ENCODE measurements around the gene SH2D7.
A peak's percentile ranks its signal among the peaks of the same experiment; 100 is the strongest.

Gene SH2D7

DNA sequence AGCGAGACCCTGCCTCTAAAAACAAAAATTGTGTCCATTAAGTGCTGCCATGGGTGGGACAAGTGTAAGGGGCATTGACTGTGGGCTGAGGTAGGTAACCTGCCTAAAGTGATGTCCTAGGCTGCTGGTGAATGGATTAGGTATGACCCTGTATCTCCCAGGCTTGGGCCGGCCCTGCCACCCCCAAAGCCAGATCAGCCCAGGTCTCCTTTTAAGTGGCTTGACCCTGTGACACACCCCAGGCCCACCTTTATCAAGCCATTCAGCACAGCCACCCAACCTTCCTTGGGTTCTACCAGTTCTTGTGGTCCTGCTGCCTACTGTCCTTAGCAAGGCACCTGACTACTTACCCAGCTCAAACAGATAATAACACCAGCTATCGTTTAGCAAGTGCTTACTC is 20.2 kb downstream of the SH2D7 start:
- Histone ChIP-seq H3K9ac (ENCODE audit: insufficient read length, low read depth) (no peak overlapping the region), H3K36me3 (ENCODE audit: insufficient read depth, insufficient read length, low read length) (no peaks in the 10 kb centered on the region), H3K4me3 (ENCODE audit: insufficient read length, low read depth) (no peak overlapping the region), H3K4me1 (ENCODE audit: insufficient read depth, insufficient read length) (peaks cover 3% of the 10 kb centered on the region), H3K9me3 (ENCODE audit: insufficient read depth, low read length) (no peaks in the 10 kb centered on the region), H3K27me3 (ENCODE audit: insufficient read depth, insufficient read length) (no peaks in the 10 kb centered on the region)
- TF ChIP-seq YY1 (IDR thresholded peaks at IDR 0.05; ENCODE audit: insufficient read depth, insufficient read length) (no peak), SUZ12 (IDR thresholded peaks at IDR 0.05; ENCODE audit: extremely low read depth, insufficient read depth, insufficient read length) (no peak), ZNF274 (IDR thresholded peaks at IDR 0.05; ENCODE audit: low read depth, low read length) (no peak)
- DNase-seq (ENCODE audit: low read depth, low spot score) = no peak

DNA sequence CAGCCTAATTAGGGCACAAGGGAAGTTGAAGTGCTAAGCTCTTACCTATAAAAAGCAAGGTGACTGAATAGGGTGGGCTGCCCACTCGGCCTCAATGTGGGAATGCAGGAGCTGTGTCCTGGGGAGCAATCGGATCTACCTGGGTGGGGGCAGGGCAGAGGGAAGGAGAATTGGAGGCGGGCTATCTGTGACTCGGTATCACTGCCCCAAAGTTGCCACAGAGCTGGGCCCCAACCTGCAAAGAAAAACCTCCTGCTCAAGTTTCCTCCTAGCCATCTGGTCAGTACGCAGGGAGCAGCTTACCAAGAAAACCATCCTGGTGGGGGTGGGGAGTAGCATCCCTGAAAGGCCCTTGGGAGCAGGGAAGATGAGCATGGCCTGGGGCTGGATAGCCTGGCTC is 28.2 kb downstream of the SH2D7 start:
- Histone ChIP-seq H3K9ac (ENCODE audit: insufficient read length, low read depth) (no peak overlapping the region), H3K27me3 (ENCODE audit: insufficient read depth, insufficient read length) (no peaks in the 10 kb centered on the region), H3K9me3 (ENCODE audit: insufficient read depth, low read length) (no peaks in the 10 kb centered on the region), H3K4me3 (ENCODE audit: insufficient read length, low read depth) (no peak overlapping the region), H3K36me3 (ENCODE audit: insufficient read depth, insufficient read length, low read length) (peaks cover 8% of the 10 kb centered on the region), H3K4me1 (ENCODE audit: insufficient read depth, insufficient read length) (peaks cover 7% of the 10 kb centered on the region)
- DNase-seq (ENCODE audit: low read depth, low spot score) = no peak
- TF ChIP-seq ZNF274 (IDR thresholded peaks at IDR 0.05; ENCODE audit: low read depth, low read length) (no peak), YY1 (IDR thresholded peaks at IDR 0.05; ENCODE audit: insufficient read depth, insufficient read length) (no peak), SUZ12 (IDR thresholded peaks at IDR 0.05; ENCODE audit: extremely low read depth, insufficient read depth, insufficient read length) (no peak)

DNA sequence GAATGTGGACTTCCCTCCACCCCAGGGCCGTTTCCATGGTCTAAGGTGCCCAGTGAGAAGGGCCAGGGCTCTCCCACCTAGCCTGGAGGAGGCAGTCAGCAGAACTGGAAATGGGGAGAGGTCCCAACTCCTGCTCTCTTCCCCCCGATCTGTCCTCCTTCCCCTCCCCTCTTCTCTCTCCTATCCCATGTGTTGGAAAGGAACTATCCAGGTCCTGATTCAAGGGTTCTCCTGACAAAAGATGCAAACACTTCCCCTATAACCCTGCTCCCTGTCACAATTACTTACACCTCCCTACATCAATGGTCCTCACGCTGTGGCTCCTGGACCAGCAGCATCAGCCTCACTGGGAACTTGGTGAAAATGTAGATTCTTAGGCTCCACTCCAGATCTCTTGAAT is 32.9 kb downstream of the SH2D7 start:
- Histone ChIP-seq H3K9me3 (ENCODE audit: insufficient read depth, low read length) (no peaks in the 10 kb centered on the region), H3K36me3 (ENCODE audit: insufficient read depth, insufficient read length, low read length) (peaks cover 8% of the 10 kb centered on the region), H3K4me1 (ENCODE audit: insufficient read depth, insufficient read length) (peaks cover 23% of the 10 kb centered on the region), H3K4me3 (ENCODE audit: insufficient read length, low read depth) (no peak overlapping the region), H3K9ac (ENCODE audit: insufficient read length, low read depth) (no peak overlapping the region), H3K27me3 (ENCODE audit: insufficient read depth, insufficient read length) (no peaks in the 10 kb centered on the region)
- TF ChIP-seq YY1 (IDR thresholded peaks at IDR 0.05; ENCODE audit: insufficient read depth, insufficient read length) = no peak
- TF ChIP-seq ZNF274 (IDR thresholded peaks at IDR 0.05; ENCODE audit: low read depth, low read length) = no peak
- no peak for DNase-seq (ENCODE audit: low read depth, low spot score)

DNA sequence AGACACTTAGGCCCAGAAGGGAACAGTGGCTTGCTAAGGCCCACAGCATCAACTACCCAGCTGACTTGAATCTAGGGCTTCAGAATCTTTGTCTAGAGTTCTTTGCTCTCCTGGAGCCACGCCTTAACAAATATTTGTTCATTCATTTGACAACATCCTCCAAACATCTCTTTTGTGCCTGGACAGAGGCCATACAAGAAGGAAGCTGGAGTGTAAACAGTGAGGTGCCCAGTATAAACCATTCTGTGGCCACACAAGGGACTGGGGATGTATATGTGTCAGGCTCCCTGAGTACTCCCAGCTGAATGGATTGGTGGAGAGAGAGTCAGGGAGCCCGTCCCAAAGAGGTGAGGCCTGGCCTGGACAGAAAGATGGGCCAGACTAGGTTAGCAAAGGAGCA is 35.5 kb downstream of the SH2D7 start:
- peaks cover 18% of the 10 kb centered on the region for H3K4me1 ChIP-seq (ENCODE audit: insufficient read depth, insufficient read length)
- no peak overlapping the region for H3K9ac ChIP-seq (ENCODE audit: insufficient read length, low read depth)
- no peaks in the 10 kb centered on the region for H3K27me3 ChIP-seq (ENCODE audit: insufficient read depth, insufficient read length)
- H3K4me3 ChIP-seq (ENCODE audit: insufficient read length, low read depth) = no peak overlapping the region
- H3K36me3 ChIP-seq (ENCODE audit: insufficient read depth, insufficient read length, low read length) = no peaks in the 10 kb centered on the region
- DNase-seq (ENCODE audit: low read depth, low spot score) = no peak
- no peaks in the 10 kb centered on the region for H3K9me3 ChIP-seq (ENCODE audit: insufficient read depth, low read length)
- no peak for TF ChIP-seq ZNF274 (IDR thresholded peaks at IDR 0.05; ENCODE audit: low read depth, low read length)
- no peak for TF ChIP-seq YY1 (IDR thresholded peaks at IDR 0.05; ENCODE audit: insufficient read depth, insufficient read length)
- no peak for TF ChIP-seq SUZ12 (IDR thresholded peaks at IDR 0.05; ENCODE audit: extremely low read depth, insufficient read depth, insufficient read length)

DNA sequence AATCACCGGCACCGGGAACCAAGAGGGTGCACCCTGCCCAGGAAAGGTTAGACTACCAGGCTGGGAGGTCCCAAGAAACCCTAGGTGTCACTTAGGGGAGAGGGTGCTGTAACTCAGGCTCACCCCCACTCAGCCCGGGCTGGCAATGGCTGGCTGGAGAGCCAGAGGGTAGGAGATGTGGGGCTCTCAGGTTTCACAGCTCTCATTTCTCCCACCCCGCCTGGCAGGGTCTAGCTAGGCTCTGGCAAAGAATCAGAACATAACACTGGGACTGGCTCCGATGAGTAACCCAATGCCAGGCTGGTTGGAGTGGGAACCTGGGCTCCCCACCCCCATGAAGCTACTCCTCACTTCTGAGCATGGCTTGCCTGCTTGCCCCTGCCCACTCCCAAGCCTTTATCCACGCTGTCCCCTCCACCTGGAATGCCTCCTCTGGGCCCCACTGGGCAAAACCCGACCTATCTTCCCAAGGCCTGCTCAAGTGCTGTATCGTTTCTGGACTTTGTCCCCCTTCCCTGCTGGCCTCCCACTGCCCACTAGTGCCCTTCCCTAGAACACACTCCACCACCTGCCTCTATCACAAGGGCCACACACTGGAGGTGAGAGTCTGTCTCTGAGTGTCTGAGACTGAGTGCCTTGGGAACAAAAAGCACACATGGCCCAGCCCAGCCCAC is 36.9 kb downstream of the SH2D7 start:
- Histone ChIP-seq H3K27me3 (ENCODE audit: insufficient read depth, insufficient read length) (no peaks in the 10 kb centered on the region), H3K4me3 (ENCODE audit: insufficient read length, low read depth) (no peak overlapping the region), H3K9me3 (ENCODE audit: insufficient read depth, low read length) (no peaks in the 10 kb centered on the region), H3K9ac (ENCODE audit: insufficient read length, low read depth) (peak overlapping the region; percentile 7), H3K4me1 (ENCODE audit: insufficient read depth, insufficient read length) (peaks cover 18% of the 10 kb centered on the region), H3K36me3 (ENCODE audit: insufficient read depth, insufficient read length, low read length) (no peaks in the 10 kb centered on the region)
- no peak for TF ChIP-seq YY1 (IDR thresholded peaks at IDR 0.05; ENCODE audit: insufficient read depth, insufficient read length)
- no peak for TF ChIP-seq SUZ12 (IDR thresholded peaks at IDR 0.05; ENCODE audit: extremely low read depth, insufficient read depth, insufficient read length)
- no peak for TF ChIP-seq ZNF274 (IDR thresholded peaks at IDR 0.05; ENCODE audit: low read depth, low read length)
- no peak for DNase-seq (ENCODE audit: low read depth, low spot score)

DNA sequence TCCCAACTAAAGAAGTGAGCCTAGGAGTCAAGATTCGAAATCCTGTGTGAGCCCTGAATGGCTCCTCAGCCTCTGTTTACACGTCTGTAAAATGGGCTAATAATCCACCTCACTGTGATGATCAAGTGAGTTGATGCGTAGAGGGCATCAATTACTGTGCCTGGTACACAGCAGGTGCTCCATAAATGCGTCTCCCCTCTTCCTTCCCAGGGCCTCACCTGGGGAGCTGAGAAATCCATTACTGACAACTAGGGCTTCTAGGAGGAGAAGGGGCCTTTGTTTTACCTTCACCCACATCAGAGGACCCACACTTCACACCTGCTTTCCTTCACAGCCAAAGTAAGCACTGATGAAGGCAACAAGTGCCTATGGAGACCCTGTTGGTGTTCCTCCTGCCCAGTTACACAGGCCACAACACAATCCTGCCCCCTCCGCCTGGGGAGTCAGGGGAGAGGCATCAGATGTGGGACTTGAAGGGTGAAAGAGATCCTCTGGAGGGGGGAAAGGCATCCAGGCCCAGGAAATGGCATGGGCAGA is 37.5 kb downstream of the SH2D7 start:
- no peaks in the 10 kb centered on the region for H3K27me3 ChIP-seq (ENCODE audit: insufficient read depth, insufficient read length)
- no peak overlapping the region for H3K4me3 ChIP-seq (ENCODE audit: insufficient read length, low read depth)
- peaks cover 18% of the 10 kb centered on the region for H3K4me1 ChIP-seq (ENCODE audit: insufficient read depth, insufficient read length)
- no peaks in the 10 kb centered on the region for H3K9me3 ChIP-seq (ENCODE audit: insufficient read depth, low read length)
- peak overlapping the region; percentile 65 for H3K9ac ChIP-seq (ENCODE audit: insufficient read length, low read depth)
- H3K36me3 ChIP-seq (ENCODE audit: insufficient read depth, insufficient read length, low read length) = no peaks in the 10 kb centered on the region
- DNase-seq (ENCODE audit: low read depth, low spot score) = no peak
- TF ChIP-seq YY1 (IDR thresholded peaks at IDR 0.05; ENCODE audit: insufficient read depth, insufficient read length) (no peak), SUZ12 (IDR thresholded peaks at IDR 0.05; ENCODE audit: extremely low read depth, insufficient read depth, insufficient read length) (no peak), ZNF274 (IDR thresholded peaks at IDR 0.05; ENCODE audit: low read depth, low read length) (no peak)

DNA sequence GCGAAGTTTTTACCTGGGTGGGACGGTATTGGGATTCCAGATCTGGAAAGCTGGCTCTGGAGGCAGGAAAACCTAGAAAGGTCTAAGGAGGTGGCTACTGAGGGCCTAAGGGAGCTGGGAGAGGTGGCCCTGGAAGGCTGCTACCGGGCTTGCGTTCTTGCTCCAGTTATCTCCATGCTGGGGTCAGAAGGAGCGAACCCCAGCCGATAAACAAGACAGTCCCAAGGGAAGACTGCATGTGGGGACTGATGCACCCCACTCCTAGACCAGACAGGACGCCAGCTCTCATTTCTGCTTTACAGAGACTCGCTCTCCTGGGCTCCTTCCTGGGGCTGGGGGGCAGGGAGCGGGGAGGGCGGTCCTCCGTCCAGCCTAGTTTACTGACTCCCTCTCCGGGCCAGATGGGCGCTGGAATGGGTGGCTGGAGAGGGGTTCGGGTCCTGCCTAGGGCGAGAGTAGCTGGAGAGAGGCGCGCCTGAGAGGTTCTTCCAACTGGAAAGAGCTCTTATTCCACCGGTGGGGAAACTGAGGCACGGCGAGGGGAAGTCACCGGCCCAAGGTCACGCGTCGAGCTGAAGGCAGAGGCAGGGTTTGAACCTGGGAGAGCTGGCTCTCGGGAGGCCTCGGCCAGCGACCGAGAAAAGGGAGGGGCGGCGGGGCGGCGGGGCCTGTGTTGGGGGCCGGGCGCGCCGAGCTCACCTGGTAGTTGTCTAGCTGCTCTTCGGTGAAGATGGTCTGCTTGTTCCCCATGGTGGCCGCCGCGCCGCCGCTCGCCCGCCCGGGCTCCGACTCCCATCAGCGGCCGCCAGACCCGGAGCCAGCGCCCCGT is 38.3 kb downstream of the SH2D7 start:
- H3K4me3 ChIP-seq (ENCODE audit: insufficient read length, low read depth) = peak overlapping the region; percentile 86
- no peaks in the 10 kb centered on the region for H3K9me3 ChIP-seq (ENCODE audit: insufficient read depth, low read length)
- TF ChIP-seq ZNF274 (IDR thresholded peaks at IDR 0.05; ENCODE audit: low read depth, low read length) (no peak), YY1 (IDR thresholded peaks at IDR 0.05; ENCODE audit: insufficient read depth, insufficient read length) (no peak), SUZ12 (IDR thresholded peaks at IDR 0.05; ENCODE audit: extremely low read depth, insufficient read depth, insufficient read length) (no peak)
- no peaks in the 10 kb centered on the region for H3K27me3 ChIP-seq (ENCODE audit: insufficient read depth, insufficient read length)
- DNase-seq (ENCODE audit: low read depth, low spot score) = no peak
- H3K9ac ChIP-seq (ENCODE audit: insufficient read length, low read depth) = peak overlapping the region; percentile 65
- no peaks in the 10 kb centered on the region for H3K36me3 ChIP-seq (ENCODE audit: insufficient read depth, insufficient read length, low read length)
- H3K4me1 ChIP-seq (ENCODE audit: insufficient read depth, insufficient read length) = peaks cover 18% of the 10 kb centered on the region

Data from NT2/D1 (cell line).